ENCODE measurements around the gene CBX2.
A peak's percentile ranks its signal among the peaks of the same experiment; 100 is the strongest.

Gene CBX2

DNA sequence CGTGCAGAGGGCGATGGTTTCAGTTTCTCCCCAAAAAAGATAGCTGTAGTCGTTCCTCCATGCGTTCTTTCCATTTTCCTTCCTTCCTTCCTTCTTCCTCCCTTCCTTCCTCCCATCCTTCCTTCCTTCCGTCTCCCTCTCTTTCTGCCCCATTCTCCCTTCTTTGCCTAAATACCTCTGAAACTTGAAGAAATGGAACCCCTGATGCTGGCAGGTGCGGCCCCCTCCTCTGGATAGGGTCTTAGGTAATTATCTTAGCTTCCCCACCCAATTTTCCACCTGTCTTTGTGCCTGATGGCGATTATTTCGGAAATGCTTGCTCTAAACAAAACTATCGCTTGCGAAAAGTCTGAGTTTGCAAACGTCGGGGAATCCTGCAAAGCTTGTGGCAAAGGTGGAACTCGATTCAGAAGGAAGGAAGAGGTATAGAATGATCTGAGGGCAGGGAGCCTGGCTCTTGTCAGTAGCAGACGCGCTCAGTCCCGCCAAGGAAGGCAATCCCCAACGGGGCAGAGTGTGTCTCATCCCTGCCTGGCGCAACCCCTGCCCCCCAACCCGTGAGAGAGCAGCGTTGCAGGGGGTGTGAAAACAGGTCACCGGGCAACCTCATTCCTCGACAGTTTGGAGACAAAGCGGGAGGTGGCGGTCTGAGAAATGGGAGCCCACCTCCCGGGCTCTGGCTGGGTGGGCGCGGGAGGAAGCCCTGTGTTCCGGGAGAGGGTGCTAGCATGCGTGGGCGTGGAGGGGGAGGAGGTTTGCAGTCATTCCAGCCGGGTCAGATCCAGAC is 21.8 kb downstream of the CBX2 start:
- ATAC-seq (no peak), DNase-seq (no peak)

GRCh38 chr17:79800325-79801155 is 22.6 kb downstream of the CBX2 start:
- ATAC-seq (no peak), DNase-seq (peak; percentile 61)

DNA sequence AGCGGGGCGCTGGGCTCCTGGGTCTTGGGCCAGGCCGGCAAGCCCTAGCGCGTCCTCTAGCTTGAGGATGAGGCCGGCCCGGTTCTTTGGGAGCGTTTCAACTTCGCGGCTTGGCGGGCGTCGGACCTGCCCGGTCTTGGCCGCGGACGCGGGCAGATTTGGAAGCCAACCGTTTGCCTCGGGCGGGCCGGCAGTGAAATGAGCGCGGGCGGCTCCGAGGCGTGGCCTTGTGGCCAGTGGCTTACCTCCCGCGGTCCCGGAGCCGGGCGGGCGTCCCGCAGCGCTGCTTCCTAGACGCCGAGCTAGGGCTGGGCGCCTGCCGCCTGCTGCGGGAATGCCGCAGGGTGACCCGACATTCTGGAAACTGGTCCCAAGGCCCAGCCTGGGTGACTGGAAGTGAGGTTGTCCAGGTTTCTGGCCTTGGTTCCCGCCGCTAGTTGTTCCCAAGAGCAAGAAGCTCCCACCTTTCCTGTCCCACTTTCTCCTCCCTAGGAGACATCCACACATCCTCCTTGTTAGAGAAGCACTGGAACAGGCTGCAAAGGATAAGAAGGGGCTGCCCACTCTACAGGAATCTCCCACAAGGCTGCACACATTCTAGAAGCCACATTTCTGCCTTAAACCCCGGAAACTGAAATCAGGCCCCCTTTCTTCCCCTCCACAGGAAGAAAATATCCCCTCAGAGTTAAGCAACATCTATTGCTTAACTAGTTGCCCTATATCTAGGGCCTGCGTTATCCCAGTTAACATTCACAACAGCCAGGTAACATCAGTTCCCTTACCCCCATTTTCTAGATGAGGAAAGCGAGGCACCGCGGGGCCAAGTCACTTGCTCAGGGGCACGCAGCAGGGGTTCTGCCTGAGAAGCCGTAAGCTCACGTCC is 23.4 kb downstream of the CBX2 start:
- ATAC-seq = no peak
- DNase-seq = no peak

DNA sequence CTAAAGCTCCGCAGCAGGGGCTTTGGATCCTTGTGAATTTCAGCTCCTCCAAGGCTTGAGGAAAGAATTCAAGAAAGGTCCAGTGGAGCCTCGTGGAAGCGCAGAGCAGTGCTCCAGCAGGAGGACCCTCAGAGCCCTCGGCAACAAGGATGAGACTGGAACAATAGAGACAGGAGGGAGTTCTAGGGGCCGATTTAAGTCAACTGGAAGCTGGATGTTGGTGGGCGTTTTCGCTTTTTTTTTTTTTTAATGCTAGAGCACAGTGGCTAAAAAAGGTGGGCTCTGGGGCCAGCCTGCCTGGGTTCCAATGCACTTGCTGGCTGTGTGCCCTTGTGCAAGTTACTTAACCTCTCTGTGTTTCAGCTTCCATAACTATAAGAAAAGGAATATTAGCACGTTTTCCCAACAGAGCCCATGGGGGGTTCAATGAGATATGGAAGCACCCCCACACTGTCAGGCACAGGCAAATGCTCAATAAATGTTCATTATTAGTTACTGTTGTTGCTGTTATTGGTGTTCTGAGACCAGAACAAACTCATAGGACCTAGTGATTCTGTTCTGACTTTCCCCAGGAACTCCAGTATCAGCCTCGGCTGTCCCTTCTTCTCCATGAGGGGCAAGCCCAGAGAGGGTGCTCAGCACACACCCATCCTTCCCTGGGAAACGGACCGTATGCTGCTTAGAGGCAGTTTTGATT is 24.2 kb downstream of the CBX2 start:
- DNase-seq (no peak), ATAC-seq (no peak)

GRCh38 chr17:79802736-79803420 is 24.9 kb downstream of the CBX2 start:
- no peak for ATAC-seq
- DNase-seq = no peak

DNA sequence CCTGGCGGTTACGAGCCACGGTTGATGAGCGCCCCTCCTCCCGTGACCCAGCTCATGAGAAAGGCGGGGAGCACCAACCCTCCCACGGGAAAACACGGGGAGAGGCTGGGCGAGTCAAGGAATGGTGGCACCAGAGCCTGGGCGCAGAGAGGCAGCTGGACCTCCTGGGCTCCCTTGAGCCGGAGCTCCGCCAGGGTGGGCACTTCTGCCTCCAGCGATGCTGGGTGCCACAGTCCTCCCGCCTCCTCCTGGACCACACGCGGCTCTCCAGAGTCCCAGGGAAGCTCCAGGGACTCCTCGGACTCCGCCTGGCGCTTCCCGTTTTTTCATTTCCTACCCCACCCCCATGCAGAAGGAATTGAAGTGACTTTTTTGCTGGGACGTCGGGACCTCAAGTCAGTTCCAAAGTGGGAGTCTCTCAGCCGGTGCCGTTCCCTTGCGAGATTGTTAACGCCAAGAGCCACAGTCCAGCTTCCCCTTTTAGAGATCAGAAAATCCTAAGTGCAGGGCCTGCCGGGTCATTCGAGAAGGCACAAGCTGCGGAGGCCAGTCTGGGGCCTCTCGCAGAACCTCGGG is 25.6 kb downstream of the CBX2 start:
- ATAC-seq (no peak), DNase-seq (no peak)

DNA sequence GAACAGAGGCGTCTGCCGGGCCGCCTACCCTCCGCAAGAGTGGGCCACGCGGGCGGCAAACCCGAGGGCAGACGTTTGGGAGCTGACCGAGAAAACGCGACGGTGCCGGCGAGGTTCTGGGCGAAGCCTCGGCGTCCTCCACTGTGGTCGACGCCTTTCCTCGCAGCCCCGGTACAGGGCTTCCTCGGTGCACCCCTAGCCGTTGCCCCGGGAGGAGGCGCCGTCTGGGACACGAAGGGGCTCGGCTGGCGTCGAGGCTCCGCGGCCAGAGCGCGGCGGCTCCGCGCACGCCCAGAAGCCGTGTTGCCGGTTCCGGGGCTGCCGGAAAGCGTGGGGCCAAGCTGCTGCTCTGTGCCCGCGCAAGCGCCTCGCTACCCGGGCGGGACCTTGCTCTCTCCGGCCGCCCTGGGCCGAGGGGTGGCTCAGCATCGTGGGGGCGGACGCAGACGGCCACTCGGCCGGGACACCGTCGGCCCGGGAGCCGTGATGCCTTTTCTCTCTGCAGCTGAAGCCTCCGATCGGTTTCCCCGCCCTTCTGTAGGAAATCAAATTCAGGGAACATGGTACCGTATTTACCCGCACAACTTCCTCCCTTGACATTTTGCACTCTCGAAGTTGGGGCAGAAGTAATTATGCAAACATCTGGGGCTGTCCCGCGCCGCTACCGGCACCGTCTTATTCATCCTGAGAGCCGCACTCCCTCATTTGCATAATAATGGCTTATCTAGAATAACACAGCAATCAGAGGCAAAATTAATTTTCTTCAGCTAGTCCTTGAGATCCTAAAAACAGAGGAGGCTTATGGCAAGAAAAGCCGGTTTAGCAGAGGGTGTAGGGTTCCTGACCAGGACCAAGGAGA is 26.3 kb downstream of the CBX2 start:
- DNase-seq = peak; percentile 77
- peak; percentile 85 for ATAC-seq

GRCh38 chr17:79804856-79805696 is 27.1 kb downstream of the CBX2 start:
- DNase-seq = no peak
- no peak for ATAC-seq

DNA sequence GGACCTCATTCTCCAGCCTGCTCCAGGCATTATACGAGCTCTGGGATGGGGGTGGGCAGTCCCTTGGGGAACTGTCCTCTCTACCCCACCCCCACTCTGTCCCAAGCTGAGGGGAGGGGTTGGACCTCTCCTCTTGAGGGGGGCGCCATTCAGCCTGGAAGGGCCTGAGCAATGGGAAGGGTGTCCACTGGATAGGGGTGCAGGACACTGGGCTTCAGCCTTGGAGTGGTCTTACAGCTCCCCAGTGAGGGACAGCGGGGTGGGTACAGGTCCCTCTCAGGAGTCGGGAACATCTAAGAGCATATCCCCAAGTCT is 28.5 kb downstream of the CBX2 start:
- no peak for DNase-seq
- ATAC-seq = no peak

- no peak for ATAC-seq
- DNase-seq = no peak
Measured at GRCh38 chr17:79806863-79807720, 29.1 kb downstream of the CBX2 start.

DNA sequence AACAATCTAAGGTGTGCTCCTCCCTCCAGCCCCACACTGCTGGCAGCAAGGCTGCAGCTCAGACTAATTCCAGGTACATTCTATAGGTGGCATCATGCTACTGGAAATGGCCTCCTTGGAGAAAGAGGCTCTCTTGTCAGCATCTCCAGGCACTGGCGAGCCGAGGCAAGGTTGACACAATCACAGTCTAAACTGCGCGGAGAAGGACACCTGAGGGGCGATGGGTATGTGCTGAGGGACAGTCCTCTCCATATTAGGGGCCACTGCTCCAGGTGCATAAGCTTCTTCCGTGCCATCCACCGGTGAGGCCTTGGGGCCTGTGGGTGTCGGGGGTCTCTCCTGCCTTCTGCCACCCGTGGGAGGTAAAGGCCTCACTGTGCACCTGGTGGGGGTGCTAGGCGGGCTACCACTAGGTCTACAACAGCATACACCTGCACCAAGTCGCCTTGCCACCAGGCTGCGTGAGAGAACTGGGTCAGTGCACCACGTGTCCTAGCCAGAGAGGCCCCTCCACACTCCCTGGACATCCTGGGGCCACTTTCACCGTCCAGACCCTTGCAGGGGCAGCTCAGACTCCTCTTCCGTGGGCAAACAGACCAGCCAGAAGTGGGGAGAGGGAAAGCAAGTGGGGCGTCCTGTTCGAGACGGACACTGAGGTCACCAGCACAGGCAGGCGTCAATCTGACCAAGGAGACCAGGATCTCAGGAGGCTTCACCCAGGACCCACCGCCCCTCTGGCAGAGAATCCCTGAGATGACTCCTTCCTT is 31.0 kb downstream of the CBX2 start:
- DNase-seq = no peak
- no peak for ATAC-seq

DNA sequence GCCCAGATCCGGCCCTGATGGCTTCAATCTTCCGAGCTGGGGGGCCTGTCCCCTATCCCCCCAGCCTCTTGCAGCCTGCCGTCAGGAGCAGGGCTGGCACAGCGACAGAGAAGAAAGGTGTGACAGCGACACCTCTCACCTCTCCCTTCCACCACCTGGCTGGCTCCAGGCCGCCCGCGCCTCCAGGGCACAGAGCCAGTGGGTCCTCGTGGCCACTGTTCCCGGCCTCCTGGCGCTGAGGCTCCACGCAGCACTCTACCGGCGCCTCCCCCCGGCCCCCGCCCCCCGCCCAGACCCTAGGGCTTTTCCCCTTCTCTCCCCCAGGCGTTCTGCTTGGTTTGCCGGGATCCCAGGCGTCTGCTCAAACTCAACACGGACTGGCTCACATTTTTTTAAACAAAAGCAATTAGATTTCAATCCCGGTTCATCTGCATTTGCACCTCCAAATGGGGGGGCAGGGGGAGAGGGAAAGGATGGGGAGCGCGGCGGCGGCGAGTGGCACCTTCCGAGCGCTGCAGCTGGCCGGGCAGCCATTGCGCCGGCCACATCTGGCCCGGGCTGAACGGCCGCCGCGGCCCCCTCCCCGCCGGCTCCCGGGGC is 31.7 kb downstream of the CBX2 start:
- ATAC-seq (no peak), DNase-seq (no peak)

DNA sequence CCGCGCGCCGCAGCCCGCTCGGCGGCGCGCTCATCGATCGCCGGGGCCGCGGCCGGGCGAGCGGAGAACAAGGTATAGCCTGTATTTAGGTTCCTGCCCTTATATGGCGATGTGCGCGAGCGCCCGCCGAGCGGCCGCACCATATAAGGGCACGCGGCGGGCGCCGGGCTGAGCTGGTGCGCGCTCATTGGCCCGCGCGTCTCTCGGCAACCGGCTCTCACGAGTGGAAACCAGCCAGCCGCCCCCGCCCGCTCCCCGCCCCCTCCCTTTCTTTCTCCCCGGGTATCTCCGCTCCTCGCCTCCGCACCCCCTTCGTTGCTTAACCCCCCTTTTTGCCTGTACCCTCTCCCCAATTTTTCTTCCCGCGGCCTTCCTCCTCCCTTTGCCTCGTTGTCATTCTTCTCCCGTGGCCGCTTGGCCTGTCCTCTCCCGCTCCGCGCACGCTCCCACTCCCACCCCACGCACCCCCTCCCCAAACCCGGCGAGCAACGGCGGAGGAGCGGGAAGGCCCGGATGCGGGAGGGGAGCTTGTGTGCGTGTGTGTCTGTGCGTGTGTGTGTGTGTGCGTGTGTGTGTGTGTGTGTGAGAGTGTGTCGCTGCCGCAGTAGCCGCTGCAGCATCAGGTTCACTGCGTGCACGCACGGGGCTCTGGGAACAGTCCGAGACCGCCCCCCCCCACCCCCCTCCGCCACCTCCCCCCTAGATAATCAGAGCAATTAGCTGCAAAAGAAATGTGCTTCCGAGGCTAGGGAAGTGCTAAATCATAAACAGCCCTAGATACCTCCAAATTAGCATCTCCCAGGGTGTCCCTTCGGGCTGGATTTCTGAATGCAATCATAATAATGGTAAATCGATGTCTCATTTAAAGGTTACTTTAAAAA is 32.4 kb downstream of the CBX2 start:
- DNase-seq = peak; percentile 78
- peak; percentile 91 for ATAC-seq

GRCh38 chr17:79811011-79811867 is 33.3 kb downstream of the CBX2 start:
- DNase-seq = peak; percentile 55
- no peak for ATAC-seq

- ATAC-seq (no peak), DNase-seq (no peak)
Measured at GRCh38 chr17:79811868-79812352, 34.0 kb downstream of the CBX2 start.

Data from stimulated activated naive CD8-positive, alpha-beta T cell treated with anti-CD3 and anti-CD28 coated beads, Interleukin-15, Interleukin-2, amounts not matched to agents 100 U/mL and 50 U/mL, for 24 hours (primary cell).